ENCODE results near the gene FKBP9.

- TF ChIP-seq CTCF (optimal IDR thresholded peaks at IDR 0.05 in 1 of 3, IDR thresholded peaks at IDR 0.05 in 1 of 3, conservative IDR thresholded peaks at IDR 0.05 in 1 of 3; ENCODE audit: extremely low read depth in 1 of 3, insufficient read depth in 2 of 3, low read length in 3 of 3) (no peak), EZH2 (IDR thresholded peaks at IDR 0.05; ENCODE audit: low read length) (no peak)
Measured at GRCh38 chr7:33054261-33054964, 97.2 kb downstream of the FKBP9 start.

All from keratinocyte (primary cell).